Nephron progenitor cell (in vitro differentiated cells): ENCODE data around the gene EPHA8.

Source experiments
- DNase-seq: peaks from one replicate; pipeline ENCODE4 v3.0.0; 2021
- H3K27ac Mint-ChIP-seq: 2 replicates; pipeline ENCODE4 v1.8.0; 2021; ENCODE audit warnings: mild to moderate bottlenecking, moderate library complexity, mixed read lengths
- H3K27me3 Mint-ChIP-seq: 2 replicates; pipeline ENCODE4 v1.8.0; 2021; ENCODE audit warnings: mild to moderate bottlenecking, low read depth, mixed read lengths; ENCODE audit not compliant: poor library complexity
- H3K36me3 Mint-ChIP-seq: 2 replicates; pipeline ENCODE4 v1.8.0; 2021; ENCODE audit warnings: low read depth, mixed read lengths
- H3K4me1 Mint-ChIP-seq: 2 replicates; pipeline ENCODE4 v1.8.0; 2021; ENCODE audit warnings: mixed read lengths
- H3K4me3 Mint-ChIP-seq: 2 replicates; pipeline ENCODE4 v1.8.0; 2021; ENCODE audit warnings: mild to moderate bottlenecking, moderate library complexity, mixed read lengths
- H3K9me3 Mint-ChIP-seq: 2 replicates; pipeline ENCODE4 v1.8.0; 2021; ENCODE audit warnings: mild to moderate bottlenecking, moderate library complexity, mixed read lengths
- TF ChIP-seq, protein P1 (sequence below): fragments of 200-600 bp; sonication (generic); IDR thresholded peaks from 2 replicates; pipeline ENCODE4 v1.5.0; 2021; ENCODE audit warnings: antibody characterized with exemption

The EPHA8 gene

DNA sequence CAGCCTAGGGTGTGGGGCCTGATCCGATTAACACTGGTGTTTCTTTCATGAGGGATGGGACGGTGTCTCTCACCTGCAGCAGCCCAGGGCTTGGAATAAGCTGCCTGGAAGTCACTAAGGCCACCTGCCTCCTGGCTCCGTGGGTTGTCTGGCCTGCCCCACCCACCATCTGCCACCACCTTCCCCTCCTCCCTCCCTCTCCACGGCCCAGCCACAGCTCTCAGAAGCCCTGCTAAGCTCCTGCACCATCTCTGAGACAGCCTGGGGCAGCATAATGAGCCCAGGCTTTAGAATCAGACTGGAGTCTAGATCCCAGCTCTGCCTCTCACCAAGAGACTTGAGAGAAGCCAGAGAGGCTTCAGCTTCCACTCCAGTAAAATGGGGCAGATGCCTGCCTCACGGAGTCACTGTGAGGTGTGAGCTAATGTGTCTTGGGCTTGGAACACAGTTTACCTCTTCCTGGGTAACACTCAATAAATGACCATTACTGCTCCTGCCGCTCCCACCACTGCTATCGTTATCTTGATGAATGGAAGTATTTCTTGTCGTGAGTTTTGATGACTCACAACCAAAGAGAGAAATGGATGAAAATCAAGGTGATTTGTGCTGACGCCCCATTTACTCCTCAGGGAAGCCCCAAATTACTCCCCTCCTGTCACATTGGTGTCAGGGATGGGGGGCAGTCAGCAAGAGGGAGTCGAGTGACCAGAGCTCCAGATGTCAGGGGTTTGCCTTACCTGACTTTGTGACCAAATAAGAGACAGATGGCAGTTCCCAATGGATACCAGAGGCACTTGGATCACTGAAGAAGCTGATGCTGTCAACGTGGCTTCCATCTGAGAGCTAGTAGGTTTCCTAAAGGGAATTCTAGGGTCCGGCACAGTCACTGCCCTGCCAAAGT, 49.6 kb downstream of the EPHA8 start:
- TF ChIP-seq, protein P1, sequence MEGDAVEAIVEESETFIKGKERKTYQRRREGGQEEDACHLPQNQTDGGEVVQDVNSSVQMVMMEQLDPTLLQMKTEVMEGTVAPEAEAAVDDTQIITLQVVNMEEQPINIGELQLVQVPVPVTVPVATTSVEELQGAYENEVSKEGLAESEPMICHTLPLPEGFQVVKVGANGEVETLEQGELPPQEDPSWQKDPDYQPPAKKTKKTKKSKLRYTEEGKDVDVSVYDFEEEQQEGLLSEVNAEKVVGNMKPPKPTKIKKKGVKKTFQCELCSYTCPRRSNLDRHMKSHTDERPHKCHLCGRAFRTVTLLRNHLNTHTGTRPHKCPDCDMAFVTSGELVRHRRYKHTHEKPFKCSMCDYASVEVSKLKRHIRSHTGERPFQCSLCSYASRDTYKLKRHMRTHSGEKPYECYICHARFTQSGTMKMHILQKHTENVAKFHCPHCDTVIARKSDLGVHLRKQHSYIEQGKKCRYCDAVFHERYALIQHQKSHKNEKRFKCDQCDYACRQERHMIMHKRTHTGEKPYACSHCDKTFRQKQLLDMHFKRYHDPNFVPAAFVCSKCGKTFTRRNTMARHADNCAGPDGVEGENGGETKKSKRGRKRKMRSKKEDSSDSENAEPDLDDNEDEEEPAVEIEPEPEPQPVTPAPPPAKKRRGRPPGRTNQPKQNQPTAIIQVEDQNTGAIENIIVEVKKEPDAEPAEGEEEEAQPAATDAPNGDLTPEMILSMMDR, result no peak
- H3K36me3 Mint-ChIP-seq, result no peaks in the 10 kb centered on the region
- H3K9me3 Mint-ChIP-seq, result no peaks in the 10 kb centered on the region
- H3K4me3 Mint-ChIP-seq, result no peak overlapping the region
- no peak overlapping the region for H3K27ac Mint-ChIP-seq
- H3K27me3 Mint-ChIP-seq, result peaks cover 87% of the 10 kb centered on the region
- no peaks in the 10 kb centered on the region for H3K4me1 Mint-ChIP-seq
- no peak for DNase-seq

GRCh38 chr1:22613572-22613918, 50.3 kb downstream of the EPHA8 start:
- TF ChIP-seq, protein P1, result no peak
- Mint-ChIP-seq H3K9me3 (no peaks in the 10 kb centered on the region), H3K27me3 (peaks cover 83% of the 10 kb centered on the region), H3K27ac (no peak overlapping the region), H3K4me3 (no peak overlapping the region), H3K36me3 (no peaks in the 10 kb centered on the region), H3K4me1 (no peaks in the 10 kb centered on the region)
- DNase-seq, result no peak

- H3K4me1 Mint-ChIP-seq, result no peaks in the 10 kb centered on the region
- no peak overlapping the region for H3K27ac Mint-ChIP-seq
- H3K9me3 Mint-ChIP-seq, result no peaks in the 10 kb centered on the region
- TF ChIP-seq, protein P1, result no peak
- H3K36me3 Mint-ChIP-seq, result no peaks in the 10 kb centered on the region
- no peak for DNase-seq
- H3K27me3 Mint-ChIP-seq, result peaks cover 79% of the 10 kb centered on the region
- no peak overlapping the region for H3K4me3 Mint-ChIP-seq
Measured at GRCh38 chr1:22613951-22614350, 50.7 kb downstream of the EPHA8 start.

DNA sequence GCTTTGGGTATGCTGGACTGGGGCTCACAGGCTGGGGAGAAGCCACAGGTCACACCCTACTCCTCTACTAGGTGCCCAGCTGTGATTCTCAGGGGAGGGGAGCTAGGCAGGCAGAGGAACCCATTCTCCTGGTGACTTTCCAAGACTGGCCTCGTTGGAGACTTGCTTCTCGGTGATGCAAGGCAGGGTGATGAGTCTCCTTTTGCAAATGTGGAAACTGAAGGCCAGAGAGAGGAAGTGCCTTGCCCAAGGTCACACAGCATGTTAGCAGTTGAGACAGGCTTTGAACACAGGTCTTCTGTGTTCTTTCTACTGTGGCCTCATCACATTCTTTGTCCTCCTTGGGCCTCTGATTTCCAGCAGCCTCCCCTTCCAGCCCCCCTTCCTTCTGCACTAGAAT, 52.6 kb downstream of the EPHA8 start:
- TF ChIP-seq, protein P1, result no peak
- Mint-ChIP-seq H3K27me3 (peaks cover 70% of the 10 kb centered on the region), H3K36me3 (no peaks in the 10 kb centered on the region), H3K9me3 (no peaks in the 10 kb centered on the region), H3K27ac (no peak overlapping the region), H3K4me1 (no peaks in the 10 kb centered on the region), H3K4me3 (no peak overlapping the region)
- no peak for DNase-seq

- Mint-ChIP-seq H3K4me3 (no peak overlapping the region), H3K27me3 (peaks cover 67% of the 10 kb centered on the region), H3K36me3 (no peaks in the 10 kb centered on the region), H3K9me3 (no peaks in the 10 kb centered on the region), H3K4me1 (no peaks in the 10 kb centered on the region), H3K27ac (no peak overlapping the region)
- DNase-seq, result no peak
- TF ChIP-seq, protein P1, result no peak
Measured at GRCh38 chr1:22616571-22616970, 53.3 kb downstream of the EPHA8 start.

- DNase-seq, result no peak
Measured at GRCh38 chr1:22618056-22618455, 54.8 kb downstream of the EPHA8 start.

More at GRCh38 chr1:22618056-22618455, 54.8 kb downstream of the EPHA8 start:
- Mint-ChIP-seq H3K4me3 (no peak overlapping the region), H3K36me3 (no peaks in the 10 kb centered on the region), H3K9me3 (no peaks in the 10 kb centered on the region), H3K27me3 (peaks cover 66% of the 10 kb centered on the region), H3K4me1 (no peaks in the 10 kb centered on the region), H3K27ac (no peak overlapping the region)
- TF ChIP-seq, protein P1, result no peak
